ENCODE results near the gene SNX22. TPM values are rescaled to one million over a fixed set of nuclear protein-coding genes. Genes with fewer than 3 reads are reported as not detected.

Gene SNX22
- total and polyA plus RNA-seq, 9 of the 15 experiments (the other 6 are each of a cell fraction or from before 2014, with no cell fraction given): 0.91 to 3.0 (median 2.0) TPM

- TF ChIP-seq, protein P1, sequence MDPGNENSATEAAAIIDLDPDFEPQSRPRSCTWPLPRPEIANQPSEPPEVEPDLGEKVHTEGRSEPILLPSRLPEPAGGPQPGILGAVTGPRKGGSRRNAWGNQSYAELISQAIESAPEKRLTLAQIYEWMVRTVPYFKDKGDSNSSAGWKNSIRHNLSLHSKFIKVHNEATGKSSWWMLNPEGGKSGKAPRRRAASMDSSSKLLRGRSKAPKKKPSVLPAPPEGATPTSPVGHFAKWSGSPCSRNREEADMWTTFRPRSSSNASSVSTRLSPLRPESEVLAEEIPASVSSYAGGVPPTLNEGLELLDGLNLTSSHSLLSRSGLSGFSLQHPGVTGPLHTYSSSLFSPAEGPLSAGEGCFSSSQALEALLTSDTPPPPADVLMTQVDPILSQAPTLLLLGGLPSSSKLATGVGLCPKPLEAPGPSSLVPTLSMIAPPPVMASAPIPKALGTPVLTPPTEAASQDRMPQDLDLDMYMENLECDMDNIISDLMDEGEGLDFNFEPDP (CRISPR knock-in tag; IDR thresholded peaks at IDR 0.05): no peak
- TF ChIP-seq, protein P2, sequence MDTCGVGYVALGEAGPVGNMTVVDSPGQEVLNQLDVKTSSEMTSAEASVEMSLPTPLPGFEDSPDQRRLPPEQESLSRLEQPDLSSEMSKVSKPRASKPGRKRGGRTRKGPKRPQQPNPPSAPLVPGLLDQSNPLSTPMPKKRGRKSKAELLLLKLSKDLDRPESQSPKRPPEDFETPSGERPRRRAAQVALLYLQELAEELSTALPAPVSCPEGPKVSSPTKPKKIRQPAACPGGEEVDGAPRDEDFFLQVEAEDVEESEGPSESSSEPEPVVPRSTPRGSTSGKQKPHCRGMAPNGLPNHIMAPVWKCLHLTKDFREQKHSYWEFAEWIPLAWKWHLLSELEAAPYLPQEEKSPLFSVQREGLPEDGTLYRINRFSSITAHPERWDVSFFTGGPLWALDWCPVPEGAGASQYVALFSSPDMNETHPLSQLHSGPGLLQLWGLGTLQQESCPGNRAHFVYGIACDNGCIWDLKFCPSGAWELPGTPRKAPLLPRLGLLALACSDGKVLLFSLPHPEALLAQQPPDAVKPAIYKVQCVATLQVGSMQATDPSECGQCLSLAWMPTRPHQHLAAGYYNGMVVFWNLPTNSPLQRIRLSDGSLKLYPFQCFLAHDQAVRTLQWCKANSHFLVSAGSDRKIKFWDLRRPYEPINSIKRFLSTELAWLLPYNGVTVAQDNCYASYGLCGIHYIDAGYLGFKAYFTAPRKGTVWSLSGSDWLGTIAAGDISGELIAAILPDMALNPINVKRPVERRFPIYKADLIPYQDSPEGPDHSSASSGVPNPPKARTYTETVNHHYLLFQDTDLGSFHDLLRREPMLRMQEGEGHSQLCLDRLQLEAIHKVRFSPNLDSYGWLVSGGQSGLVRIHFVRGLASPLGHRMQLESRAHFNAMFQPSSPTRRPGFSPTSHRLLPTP (IDR thresholded peaks at IDR 0.05; ENCODE audit: borderline replicate concordance, extremely low read depth, insufficient read length): no peak
- TF ChIP-seq OTX1 (CRISPR knock-in tag; IDR thresholded peaks at IDR 0.05): 0 out of 2 replicates have a peak, but pooled peaks have one; percentile 38
- no peak for TF ChIP-seq ZNF318 (IDR thresholded peaks at IDR 0.05; ENCODE audit: borderline replicate concordance in 1 of 2, low read depth in 1 of 2)
Observed at GRCh38 chr15:64162869-64163658, 11.5 kb downstream of the SNX22 start, which contains the start of gene PPIB (continued).

Data from K562 (cell line).